Testis (tissue), 3 donors: ENCODE results near the gene EPHA4. TPM values are rescaled to one million over a fixed set of nuclear protein-coding genes. Genes with fewer than 3 reads are reported as not detected.

Experiments used
- DNase-seq: peaks from one replicate; pipeline ENCODE4 v3.0.0-alpha.2; 2019
- H3K27ac ChIP-seq, 2 donors: fragments of 200-600 bp; sonication (generic); one replicate each; pipeline ENCODE4 v1.5.1; 2019
- H3K27me3 ChIP-seq: fragments of 200-600 bp; sonication (generic); one replicate; pipeline ENCODE4 v1.5.1; 2019
- H3K36me3 ChIP-seq: fragments of 200-600 bp; sonication (generic); one replicate; pipeline ENCODE4 v1.5.1; 2017; ENCODE audit warnings: low read depth; ENCODE audit errors: missing control alignments
- H3K4me1 ChIP-seq: fragments of 200-600 bp; sonication (generic); one replicate; pipeline ENCODE4 v1.5.1; 2019
- H3K4me3 ChIP-seq, 2 donors: fragments of 200-600 bp; sonication (generic); one replicate each; pipeline ENCODE4 v1.5.1; 2017 to 2019
- H3K9me3 ChIP-seq: fragments of 200-600 bp; sonication (generic); one replicate; pipeline ENCODE4 v1.5.1; 2017
- CTCF ChIP-seq, 3 experiments: fragments of 450-650 bp in 2 of 3; fragments of 200-600 bp in 1 of 3; sonication (generic) in 1 of 3; IDR thresholded peaks; one replicate each; pipeline ENCODE4 v1.5.1; 2016 to 2019; ENCODE audit warnings: antibody characterized with exemption in 3 of 3, mild to moderate bottlenecking in 2 of 3, moderate library complexity in 1 of 3
- POLR2A ChIP-seq: fragments of 450-650 bp; IDR thresholded peaks from one replicate; pipeline ENCODE4 v1.6.1; 2017; ENCODE audit warnings: antibody characterized with exemption, mild to moderate bottlenecking, moderate library complexity
- WGBS, 2 donors: methylation state at CpG; one replicate each; pipeline ENCODE4 v1.1.5; 2018; 5-methylcytosine and 5-hydroxymethylcytosine counted together
- intact Hi-C: fragments of 100-400 bp; cut with DNase I; formaldehyde crosslinking; loops from one replicate; pipeline ENCODE4 v1.15.1; 2023; ENCODE audit warnings: low total_unique reads
- polyA plus RNA-seq: library from polyadenylated mRNA; stranded (reverse); fragments of 350-450 nt; fragmentation: Illumina TruSeq; extraction: RNeasy Lipid Tissue Mini Kit (QIAGEN cat#74804); gene quantifications from one replicate; pipeline ENCODE4 v1.2.3, GENCODE V29; 2014; ENCODE audit warnings: low read depth, low replicate concordance; ENCODE audit not compliant: insufficient read depth
- total RNA-seq, 2 donors: library from RNA; depleted of rRNA; stranded (reverse); fragments of >200 nt; gene quantifications; one replicate each; pipeline ENCODE4 v1.2.3, GENCODE V29; 2016

EPHA4 gene
- total and polyA plus RNA-seq, 3 donors from 2014 or later: 47.4 to 139 (median 134) TPM

DNA sequence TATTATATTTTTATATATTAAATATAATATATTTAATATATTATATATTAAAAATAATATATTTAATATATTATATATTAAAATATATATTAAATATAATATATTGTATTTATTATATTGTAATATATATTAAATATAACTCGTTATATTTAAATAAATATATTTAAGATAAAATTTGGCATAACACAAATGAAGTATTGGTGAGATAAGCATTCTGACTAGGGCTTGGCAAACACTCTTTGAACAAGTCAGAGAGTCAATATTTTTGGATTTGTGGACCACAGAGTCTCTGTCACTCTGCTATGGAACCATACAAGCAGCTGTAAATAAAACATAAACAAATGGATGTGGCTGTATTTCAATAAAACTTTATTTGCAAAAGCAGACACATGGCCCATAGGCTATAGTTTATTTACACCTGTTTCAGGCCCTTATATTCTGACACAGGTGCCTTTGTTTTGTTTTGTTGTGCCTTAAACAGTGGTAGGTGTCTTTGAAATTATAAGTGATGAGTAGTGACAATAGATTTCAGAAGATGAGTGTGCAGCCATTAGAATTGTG, 190.1 kb downstream of the EPHA4 start:
- no peaks in the 10 kb centered on the region for H3K36me3 ChIP-seq
- no peak for TF ChIP-seq POLR2A
- TF ChIP-seq CTCF (IDR thresholded peaks at IDR 0.05): no peak
- H3K27ac ChIP-seq: no peak overlapping the region
- DNase-seq: no peak
- no peaks in the 10 kb centered on the region for H3K9me3 ChIP-seq
- 50 to 58% methylated on average over 1 of the region's 1 CpG for WGBS, 2 donors
- H3K4me3 ChIP-seq: no peak overlapping the region
- H3K4me1 ChIP-seq: no peaks in the 10 kb centered on the region
- H3K27me3 ChIP-seq: no peaks in the 10 kb centered on the region
- intact Hi-C loops: no loop called here

DNA sequence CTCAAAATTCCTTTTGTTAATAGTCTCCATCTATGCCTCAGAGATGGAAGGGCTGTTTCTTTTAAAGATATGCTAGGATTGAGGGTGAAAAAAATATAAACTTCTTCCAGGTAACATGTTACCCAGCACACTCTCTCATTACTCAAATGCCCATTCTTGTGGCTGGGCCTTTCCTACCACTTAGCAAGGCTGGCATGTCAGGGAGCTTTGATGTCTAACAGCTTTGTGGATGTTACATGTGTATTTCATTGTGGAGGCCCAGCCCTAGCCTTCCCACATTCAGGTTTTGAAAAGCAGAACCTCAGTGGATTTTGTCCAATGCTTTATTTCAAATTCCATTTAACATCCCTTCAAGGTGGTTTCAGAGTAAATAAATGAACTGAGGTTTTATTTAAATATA, 191.4 kb downstream of the EPHA4 start:
- Histone ChIP-seq H3K27me3 (no peaks in the 10 kb centered on the region), H3K9me3 (no peaks in the 10 kb centered on the region), H3K27ac (no peak overlapping the region), H3K4me1 (no peaks in the 10 kb centered on the region), H3K36me3 (no peaks in the 10 kb centered on the region), H3K4me3 (no peak overlapping the region)
- DNase-seq: no peak
- intact Hi-C loops: no loop called here
- no peak for TF ChIP-seq POLR2A
- TF ChIP-seq CTCF (IDR thresholded peaks at IDR 0.05): no peak

DNA sequence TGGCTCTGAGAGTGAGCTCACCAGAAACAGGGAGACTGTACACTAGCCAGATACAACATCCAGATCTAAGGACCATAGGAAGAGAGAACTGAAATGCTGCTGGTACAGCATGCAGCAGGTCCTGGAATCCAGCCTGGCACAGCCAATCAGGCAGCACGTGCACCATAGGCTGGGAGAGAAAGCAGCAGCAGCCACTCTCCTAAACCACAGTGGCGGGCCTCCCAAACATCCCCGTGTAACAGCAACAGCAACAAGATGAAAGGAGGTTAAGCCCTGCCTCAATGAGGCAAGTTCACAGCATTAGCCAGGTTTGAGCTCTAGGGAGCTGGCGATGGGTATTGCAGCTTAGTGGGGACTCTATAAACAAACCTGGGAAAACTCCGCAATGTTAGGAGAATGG, 192.0 kb downstream of the EPHA4 start:
- H3K4me1 ChIP-seq: no peaks in the 10 kb centered on the region
- intact Hi-C loops: no loop called here
- no peak for DNase-seq
- H3K4me3 ChIP-seq: no peak overlapping the region
- H3K27ac ChIP-seq: no peak overlapping the region
- H3K36me3 ChIP-seq: no peaks in the 10 kb centered on the region
- no peak for TF ChIP-seq POLR2A
- TF ChIP-seq CTCF (IDR thresholded peaks at IDR 0.05): no peak
- H3K27me3 ChIP-seq: no peaks in the 10 kb centered on the region
- 74 to 83% methylated on average over 5 of the region's 5 CpGs for WGBS, 2 donors
- H3K9me3 ChIP-seq: no peaks in the 10 kb centered on the region

GRCh38 chr2:221377597-221377996, 194.5 kb downstream of the EPHA4 start:
- DNase-seq: no peak
- intact Hi-C loops: no loop called here
- no peaks in the 10 kb centered on the region for H3K9me3 ChIP-seq
- H3K4me1 ChIP-seq: no peaks in the 10 kb centered on the region
- no peak for TF ChIP-seq CTCF (IDR thresholded peaks at IDR 0.05)
- TF ChIP-seq POLR2A: no peak
- H3K4me3 ChIP-seq: no peak overlapping the region
- H3K27ac ChIP-seq: no peak overlapping the region
- no peaks in the 10 kb centered on the region for H3K27me3 ChIP-seq
- H3K36me3 ChIP-seq: no peaks in the 10 kb centered on the region
- WGBS, 2 donors: 81 to 94% methylated on average over 2 of the region's 2 CpGs

DNA sequence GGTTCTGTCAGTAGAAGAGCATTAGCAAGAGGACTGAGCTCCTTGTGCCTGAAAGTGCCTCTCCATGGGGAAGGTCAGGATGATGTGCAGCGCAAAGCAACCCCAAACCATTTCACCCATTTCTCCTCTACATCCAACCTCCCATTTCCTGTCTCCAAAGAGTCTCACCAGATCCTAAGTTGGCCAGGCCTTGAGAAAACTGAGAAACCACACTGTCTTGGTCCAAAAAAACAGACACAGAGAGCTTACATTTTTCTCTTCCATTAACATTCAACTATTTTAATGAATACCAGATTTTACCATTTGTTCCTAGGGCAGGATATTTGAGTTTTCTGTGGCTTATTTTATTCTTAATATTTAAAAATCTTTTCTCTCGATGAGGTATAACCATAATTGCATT, 195.0 kb downstream of the EPHA4 start:
- Histone ChIP-seq H3K9me3 (no peaks in the 10 kb centered on the region), H3K4me1 (no peaks in the 10 kb centered on the region), H3K36me3 (no peaks in the 10 kb centered on the region), H3K27me3 (no peaks in the 10 kb centered on the region), H3K27ac (no peak overlapping the region), H3K4me3 (no peak overlapping the region)
- DNase-seq: no peak
- intact Hi-C loops: no loop called here
- TF ChIP-seq CTCF (IDR thresholded peaks at IDR 0.05) (no peak), POLR2A (no peak)
- 93 to 95% methylated on average over 2 of the region's 2 CpGs for WGBS, 2 donors
